GM12864 (cell line): ENCODE data around the gene ZNF701.

Experiments used
- DNase-seq: peaks from one replicate; pipeline ENCODE4 v3.0.0-alpha.2; 2011; ENCODE audit warnings: low read depth
- H3K4me3 ChIP-seq: 2 replicates; pipeline ENCODE4 v1.5.1; 2011; ENCODE audit warnings: mild to moderate bottlenecking, low read depth, low read length, control low read depth
- TF ChIP-seq, protein P1 (sequence below): IDR thresholded peaks from 2 replicates; pipeline ENCODE4 v1.5.1; 2011; ENCODE audit warnings: low read depth, mild to moderate bottlenecking, moderate library complexity, low read length, control low read depth, inconsistent platforms; ENCODE audit errors: missing control alignments

The ZNF701 gene

DNA sequence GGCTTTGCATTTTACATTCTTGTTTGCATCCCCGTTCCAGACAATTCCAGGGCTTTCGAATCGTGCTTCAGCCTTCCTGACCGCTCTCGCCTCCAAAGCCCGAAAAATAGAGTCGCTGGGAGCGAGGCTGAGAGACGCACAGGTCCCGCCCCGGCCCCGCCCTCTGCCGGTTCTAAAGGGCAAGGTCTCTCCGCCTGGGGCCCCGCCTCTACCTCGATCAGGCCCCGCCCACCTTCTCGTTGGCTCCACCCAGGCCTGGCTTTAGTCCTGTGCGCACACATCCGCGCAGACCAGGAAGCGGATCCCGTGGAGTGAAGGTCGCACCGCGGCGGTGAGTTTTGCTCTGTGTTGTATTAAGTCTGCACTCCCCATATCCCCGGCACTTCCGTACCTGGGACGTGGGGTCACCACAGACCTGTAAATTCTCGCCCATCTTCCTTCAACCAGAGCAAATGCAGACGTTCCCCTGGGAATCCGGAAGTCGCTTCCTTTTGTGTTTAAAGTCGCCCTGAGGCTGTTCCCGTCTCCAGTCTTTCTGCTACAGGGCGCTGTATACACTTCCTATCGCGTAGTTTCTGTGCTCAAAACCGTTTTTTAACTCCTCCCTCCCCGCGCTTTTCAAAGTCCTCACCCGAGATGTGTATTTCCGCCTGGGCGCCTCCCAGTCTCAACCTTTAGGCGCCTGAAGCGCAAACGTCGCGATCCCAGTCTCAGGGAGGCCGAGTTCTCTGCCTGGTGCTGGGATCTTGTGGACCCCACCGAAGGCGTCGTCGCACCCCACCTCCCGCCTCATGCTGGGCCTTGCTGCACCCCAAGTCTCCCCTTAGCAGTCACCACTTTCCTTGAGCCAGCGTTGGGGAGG lies at the start of gene ZNF701:
Gene ZNF701, plus strand, starts transcription at position 288 of the 862 bp plus-strand sequence. CDS start 3,861 bp downstream, outside the sequence.
- peak; percentile 64 for DNase-seq
- H3K4me3 ChIP-seq: peak within 1 kb of the TSS; percentile 76
- TF ChIP-seq, protein P1, sequence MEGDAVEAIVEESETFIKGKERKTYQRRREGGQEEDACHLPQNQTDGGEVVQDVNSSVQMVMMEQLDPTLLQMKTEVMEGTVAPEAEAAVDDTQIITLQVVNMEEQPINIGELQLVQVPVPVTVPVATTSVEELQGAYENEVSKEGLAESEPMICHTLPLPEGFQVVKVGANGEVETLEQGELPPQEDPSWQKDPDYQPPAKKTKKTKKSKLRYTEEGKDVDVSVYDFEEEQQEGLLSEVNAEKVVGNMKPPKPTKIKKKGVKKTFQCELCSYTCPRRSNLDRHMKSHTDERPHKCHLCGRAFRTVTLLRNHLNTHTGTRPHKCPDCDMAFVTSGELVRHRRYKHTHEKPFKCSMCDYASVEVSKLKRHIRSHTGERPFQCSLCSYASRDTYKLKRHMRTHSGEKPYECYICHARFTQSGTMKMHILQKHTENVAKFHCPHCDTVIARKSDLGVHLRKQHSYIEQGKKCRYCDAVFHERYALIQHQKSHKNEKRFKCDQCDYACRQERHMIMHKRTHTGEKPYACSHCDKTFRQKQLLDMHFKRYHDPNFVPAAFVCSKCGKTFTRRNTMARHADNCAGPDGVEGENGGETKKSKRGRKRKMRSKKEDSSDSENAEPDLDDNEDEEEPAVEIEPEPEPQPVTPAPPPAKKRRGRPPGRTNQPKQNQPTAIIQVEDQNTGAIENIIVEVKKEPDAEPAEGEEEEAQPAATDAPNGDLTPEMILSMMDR: peak; percentile 22

DNA sequence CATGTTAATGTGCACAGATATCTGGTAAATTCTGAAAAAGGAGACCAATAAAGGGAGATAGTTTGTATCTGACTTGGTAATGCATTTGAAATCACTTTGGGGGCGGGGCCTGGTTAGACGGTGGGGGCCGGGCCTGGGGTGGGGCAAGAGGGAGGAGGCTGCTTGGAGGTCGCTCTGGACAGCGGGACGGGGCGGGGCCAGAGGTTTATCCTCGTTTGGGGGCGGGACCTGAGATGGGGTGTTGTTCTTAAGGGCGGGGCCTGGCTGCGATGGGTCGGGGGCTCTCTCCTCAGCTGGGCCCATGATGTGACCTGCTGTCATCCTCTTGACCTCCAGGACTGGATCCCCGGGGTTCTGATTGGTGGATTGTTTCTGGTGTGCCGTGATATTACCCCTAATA lies 47.5 kb upstream of the ZNF701 start:
- DNase-seq: no peak
- TF ChIP-seq, protein P1: no peak
- no peak overlapping the region for H3K4me3 ChIP-seq

DNA sequence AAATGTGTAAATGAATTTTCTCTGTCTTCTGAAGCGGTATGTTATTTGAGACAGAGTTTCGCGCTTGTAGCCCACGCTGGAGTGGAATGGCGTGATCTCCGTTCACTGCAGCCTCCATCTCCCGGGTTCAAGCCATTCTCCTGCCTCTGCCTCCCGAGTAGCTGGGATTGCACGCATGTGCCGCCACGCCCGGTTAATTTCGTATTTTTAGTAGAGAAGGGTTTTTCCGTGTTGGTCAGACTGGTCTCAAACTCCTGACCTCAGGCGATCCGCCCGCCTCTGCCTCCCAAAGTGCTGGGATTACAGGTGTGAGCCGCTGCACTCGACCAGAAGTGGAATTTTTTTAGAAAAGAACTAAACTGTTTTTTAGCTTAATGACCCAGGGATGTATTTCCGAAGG lies 46.0 kb upstream of the ZNF701 start:
- TF ChIP-seq, protein P1: no peak
- DNase-seq: no peak
- no peak overlapping the region for H3K4me3 ChIP-seq

DNA sequence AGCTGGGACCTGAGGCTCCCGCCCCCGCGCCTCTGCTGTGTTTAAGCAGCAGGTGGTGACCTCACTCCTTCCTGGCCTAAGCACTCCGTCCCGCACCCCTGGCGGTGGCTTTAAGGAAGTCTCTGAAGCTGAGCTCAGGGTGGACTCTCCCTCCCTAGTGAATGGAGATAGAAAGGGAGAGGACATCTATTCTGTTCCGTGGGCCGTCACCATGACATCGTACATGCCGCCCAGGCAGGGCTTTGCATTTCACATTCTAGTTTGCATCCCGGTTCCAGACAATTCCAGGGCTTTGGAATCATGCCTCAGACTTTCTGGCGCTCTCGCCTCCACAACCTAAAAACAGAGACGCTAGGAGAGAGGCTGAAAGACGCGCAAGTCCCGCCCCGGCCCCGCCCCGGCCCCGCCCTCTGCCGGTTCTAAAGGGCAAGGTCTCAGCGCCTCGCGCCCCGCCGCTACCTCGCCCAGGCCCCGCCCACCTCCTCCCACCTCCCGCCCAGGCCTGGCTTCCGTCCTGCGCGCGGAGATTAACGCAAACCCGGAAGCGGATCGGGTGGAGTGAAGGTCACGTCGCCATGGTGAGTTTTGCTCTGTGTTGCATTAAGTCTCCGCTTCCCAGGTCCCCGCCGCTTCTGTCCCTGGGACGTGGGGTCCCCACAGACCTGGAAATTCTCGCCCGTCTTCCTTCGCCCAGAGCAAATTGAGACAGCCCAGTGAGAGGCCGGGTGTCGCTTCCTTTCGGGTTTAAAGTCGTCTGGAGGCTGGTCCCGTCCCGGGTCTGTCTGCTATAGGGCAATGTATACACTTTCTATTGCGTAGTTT lies 42.7 kb upstream of the ZNF701 start, which contains the start of gene ZNF808:
Gene ZNF808, plus strand, starts transcription at position 535 of the 822 bp plus-strand sequence. CDS start 15,617 bp downstream, outside the sequence.
- peak; percentile 87 for DNase-seq
- H3K4me3 ChIP-seq: peak within 1 kb of the TSS; percentile 89
- TF ChIP-seq, protein P1: peak; percentile 64

DNA sequence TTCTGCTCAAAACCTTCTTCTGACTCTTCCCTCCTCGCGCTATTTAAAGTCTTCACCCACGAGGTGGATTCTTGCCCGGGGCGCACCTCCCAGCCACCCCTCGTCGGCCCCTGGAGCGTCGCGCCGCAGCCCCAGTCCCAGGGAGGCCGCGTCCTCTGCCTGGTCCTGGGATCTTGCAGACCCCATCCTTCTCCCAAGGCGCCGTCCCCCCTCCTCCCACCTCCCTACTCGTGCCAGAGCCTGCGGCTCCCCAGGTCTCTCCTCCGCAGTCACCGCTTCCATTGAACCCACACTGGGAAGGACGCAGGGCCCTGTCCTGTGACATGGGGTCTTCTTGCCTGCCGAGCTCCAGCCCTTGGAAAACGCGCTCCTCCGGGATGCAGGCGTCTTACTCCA lies 42.1 kb upstream of the ZNF701 start:
- DNase-seq: no peak
- peak overlapping the region; percentile 89 for H3K4me3 ChIP-seq
- TF ChIP-seq, protein P1: no peak

DNA sequence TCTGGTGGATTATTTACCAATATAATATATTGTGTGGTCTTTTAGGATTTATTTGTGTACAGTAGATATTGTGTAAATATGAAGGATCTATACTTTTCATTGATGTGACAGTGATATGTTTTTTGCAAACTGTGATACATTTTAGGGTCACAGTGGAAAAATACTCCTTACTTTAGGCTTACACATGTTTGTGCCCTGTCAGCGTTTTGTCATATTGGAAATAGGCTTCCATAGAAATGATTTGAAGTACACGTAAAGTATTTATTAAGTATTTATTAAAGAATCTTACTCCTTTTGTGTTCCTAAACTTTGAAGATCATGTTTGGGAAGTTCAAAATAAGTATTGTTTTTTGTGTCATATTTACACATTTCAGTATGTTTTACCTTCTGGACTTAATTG lies 37.6 kb upstream of the ZNF701 start:
- TF ChIP-seq, protein P1: no peak
- no peak overlapping the region for H3K4me3 ChIP-seq
- no peak for DNase-seq
